ENCODE results near the gene KCNK4.

Gene KCNK4

GRCh38 chr11:64249563-64250414 is 41.3 kb upstream of the KCNK4 start:
- peaks cover 15% of the 10 kb centered on the region for H3K36me3 Mint-ChIP-seq (ENCODE audit: low read depth)
- no peak overlapping the region for H3K27ac Mint-ChIP-seq
- peaks cover 24% of the 10 kb centered on the region for H3K4me1 Mint-ChIP-seq (ENCODE audit: low read depth)
- no peaks in the 10 kb centered on the region for H3K27me3 Mint-ChIP-seq
- no peaks in the 10 kb centered on the region for H3K9me3 Mint-ChIP-seq
- peak overlapping the region; percentile 6 for H3K4me3 Mint-ChIP-seq
- DNase-seq = no peak

- H3K9me3 Mint-ChIP-seq = no peaks in the 10 kb centered on the region
- H3K27ac Mint-ChIP-seq = no peak overlapping the region
- H3K27me3 Mint-ChIP-seq = no peaks in the 10 kb centered on the region
- peak; percentile 62 for DNase-seq
- H3K4me3 Mint-ChIP-seq = peak overlapping the region; percentile 80
- peaks cover 12% of the 10 kb centered on the region for H3K36me3 Mint-ChIP-seq (ENCODE audit: low read depth)
- peaks cover 24% of the 10 kb centered on the region for H3K4me1 Mint-ChIP-seq (ENCODE audit: low read depth)
Observed at GRCh38 chr11:64250415-64251015, 40.6 kb upstream of the KCNK4 start.

GRCh38 chr11:64251016-64251752 is 39.9 kb upstream of the KCNK4 start, which contains the start of gene PLCB3:
Gene PLCB3, plus strand, starts transcription at chr11:64251530. Its CDS starts 120 bp downstream, at chr11:64251650.
- Mint-ChIP-seq H3K27ac (peak within 1 kb of the TSS; percentile 59), H3K36me3 (ENCODE audit: low read depth) (peaks cover 9% of the 10 kb centered on the region), H3K27me3 (no peaks in the 10 kb centered on the region), H3K4me1 (ENCODE audit: low read depth) (peaks cover 24% of the 10 kb centered on the region), H3K4me3 (peak within 1 kb of the TSS; percentile 82), H3K9me3 (no peaks in the 10 kb centered on the region)
- peak; percentile 89 for DNase-seq

- Mint-ChIP-seq H3K4me3 (peak overlapping the region; percentile 82), H3K9me3 (no peaks in the 10 kb centered on the region), H3K27ac (peak overlapping the region; percentile 59), H3K4me1 (ENCODE audit: low read depth) (peaks cover 24% of the 10 kb centered on the region), H3K27me3 (no peaks in the 10 kb centered on the region), H3K36me3 (ENCODE audit: low read depth) (peaks cover 11% of the 10 kb centered on the region)
- DNase-seq = no peak
Observed at GRCh38 chr11:64251753-64252002, 39.4 kb upstream of the KCNK4 start.

- no peak for DNase-seq
- Mint-ChIP-seq H3K36me3 (ENCODE audit: low read depth) (peaks cover 12% of the 10 kb centered on the region), H3K27me3 (no peaks in the 10 kb centered on the region), H3K4me1 (ENCODE audit: low read depth) (peaks cover 22% of the 10 kb centered on the region), H3K27ac (peak overlapping the region; percentile 59), H3K4me3 (peak overlapping the region; percentile 82), H3K9me3 (no peaks in the 10 kb centered on the region)
Observed at GRCh38 chr11:64252003-64252872, 38.9 kb upstream of the KCNK4 start.

GRCh38 chr11:64253043-64253442 is 38.1 kb upstream of the KCNK4 start:
- Mint-ChIP-seq H3K9me3 (no peaks in the 10 kb centered on the region), H3K27me3 (no peaks in the 10 kb centered on the region), H3K4me3 (peak overlapping the region; percentile 16), H3K36me3 (ENCODE audit: low read depth) (peaks cover 18% of the 10 kb centered on the region), H3K4me1 (ENCODE audit: low read depth) (peaks cover 19% of the 10 kb centered on the region), H3K27ac (no peak overlapping the region)
- no peak for DNase-seq

GRCh38 chr11:64253481-64253880 is 37.6 kb upstream of the KCNK4 start:
- DNase-seq = no peak
- no peaks in the 10 kb centered on the region for H3K27me3 Mint-ChIP-seq
- peaks cover 22% of the 10 kb centered on the region for H3K36me3 Mint-ChIP-seq (ENCODE audit: low read depth)
- H3K4me1 Mint-ChIP-seq (ENCODE audit: low read depth) = peaks cover 15% of the 10 kb centered on the region
- no peak overlapping the region for H3K27ac Mint-ChIP-seq
- H3K4me3 Mint-ChIP-seq = peak overlapping the region; percentile 16
- H3K9me3 Mint-ChIP-seq = no peaks in the 10 kb centered on the region

- Mint-ChIP-seq H3K4me1 (ENCODE audit: low read depth) (peaks cover 16% of the 10 kb centered on the region), H3K27me3 (no peaks in the 10 kb centered on the region), H3K36me3 (ENCODE audit: low read depth) (peaks cover 28% of the 10 kb centered on the region), H3K27ac (no peak overlapping the region), H3K9me3 (no peaks in the 10 kb centered on the region), H3K4me3 (no peak overlapping the region)
- DNase-seq = no peak
Observed at GRCh38 chr11:64254326-64254725, 36.8 kb upstream of the KCNK4 start.

- no peak overlapping the region for H3K4me3 Mint-ChIP-seq
- no peaks in the 10 kb centered on the region for H3K9me3 Mint-ChIP-seq
- peaks cover 21% of the 10 kb centered on the region for H3K4me1 Mint-ChIP-seq (ENCODE audit: low read depth)
- H3K27me3 Mint-ChIP-seq = no peaks in the 10 kb centered on the region
- no peak overlapping the region for H3K27ac Mint-ChIP-seq
- no peak for DNase-seq
- peaks cover 39% of the 10 kb centered on the region for H3K36me3 Mint-ChIP-seq (ENCODE audit: low read depth)
Observed at GRCh38 chr11:64255135-64256128, 35.7 kb upstream of the KCNK4 start.

- DNase-seq = no peak
- Mint-ChIP-seq H3K9me3 (no peaks in the 10 kb centered on the region), H3K36me3 (ENCODE audit: low read depth) (peaks cover 42% of the 10 kb centered on the region), H3K4me3 (no peak overlapping the region), H3K4me1 (ENCODE audit: low read depth) (peaks cover 18% of the 10 kb centered on the region), H3K27me3 (no peaks in the 10 kb centered on the region), H3K27ac (no peak overlapping the region)
Observed at GRCh38 chr11:64256300-64256699, 34.8 kb upstream of the KCNK4 start.

- peaks cover 11% of the 10 kb centered on the region for H3K4me1 Mint-ChIP-seq (ENCODE audit: low read depth)
- H3K36me3 Mint-ChIP-seq (ENCODE audit: low read depth) = peaks cover 58% of the 10 kb centered on the region
- H3K27me3 Mint-ChIP-seq = no peaks in the 10 kb centered on the region
- H3K27ac Mint-ChIP-seq = no peak overlapping the region
- H3K9me3 Mint-ChIP-seq = no peaks in the 10 kb centered on the region
- H3K4me3 Mint-ChIP-seq = no peak overlapping the region
- no peak for DNase-seq
Observed at GRCh38 chr11:64258356-64258755, 32.7 kb upstream of the KCNK4 start.

GRCh38 chr11:64258946-64259532 is 32.1 kb upstream of the KCNK4 start:
- DNase-seq = no peak
- H3K4me1 Mint-ChIP-seq (ENCODE audit: low read depth) = peaks cover 11% of the 10 kb centered on the region
- H3K27ac Mint-ChIP-seq = no peak overlapping the region
- peaks cover 61% of the 10 kb centered on the region for H3K36me3 Mint-ChIP-seq (ENCODE audit: low read depth)
- H3K4me3 Mint-ChIP-seq = no peak overlapping the region
- H3K27me3 Mint-ChIP-seq = no peaks in the 10 kb centered on the region
- no peaks in the 10 kb centered on the region for H3K9me3 Mint-ChIP-seq

- Mint-ChIP-seq H3K4me1 (ENCODE audit: low read depth) (peaks cover 11% of the 10 kb centered on the region), H3K4me3 (no peak overlapping the region), H3K9me3 (no peaks in the 10 kb centered on the region), H3K27me3 (no peaks in the 10 kb centered on the region), H3K36me3 (ENCODE audit: low read depth) (peaks cover 63% of the 10 kb centered on the region), H3K27ac (no peak overlapping the region)
- no peak for DNase-seq
Observed at GRCh38 chr11:64259533-64260067, 31.5 kb upstream of the KCNK4 start.
